WTC11 (cell line): ENCODE results near the gene DMD. TPM values are rescaled to one million over a fixed set of nuclear protein-coding genes. Genes with fewer than 3 reads are reported as not detected.

Experiments used
- ATAC-seq: fragments of 200-7000 bp; cut with Tn5 transposase; 2 replicates; pipeline ENCODE4 v1.10.0; 2021; ENCODE audit warnings: mild to moderate bottlenecking, moderate library complexity
- CTCF ChIA-PET: fragments of 300-600 bp; sonication (Branson Sonifier 250); formaldehyde crosslinking; loops from one replicate; lab custom pipeline; 2021; ENCODE audit warnings: antibody characterized with exemption; lab: Charles Lee
- POLR2A ChIA-PET: fragments of 350-600 bp; sonication (Branson Sonifier 250); formaldehyde crosslinking; loops from one replicate; lab custom pipeline; 2021; ENCODE audit warnings: antibody characterized with exemption; lab: Charles Lee
- DNase-seq: peaks from one replicate; pipeline ENCODE4 v3.0.0; 2021; ENCODE audit warnings: low spot score
- H3K27ac Mint-ChIP-seq: 2 replicates; pipeline ENCODE4 v1.8.0; 2021; ENCODE audit warnings: mixed read lengths
- H3K27me3 Mint-ChIP-seq: 2 replicates; pipeline ENCODE4 v1.8.0; 2021; ENCODE audit warnings: low read depth, mild to moderate bottlenecking, moderate library complexity, mixed read lengths
- H3K36me3 Mint-ChIP-seq: 2 replicates; pipeline ENCODE4 v1.8.0; 2021; ENCODE audit warnings: mixed read lengths
- H3K4me1 Mint-ChIP-seq: 2 replicates; pipeline ENCODE4 v1.8.0; 2022; ENCODE audit warnings: mixed read lengths
- H3K4me3 Mint-ChIP-seq: 2 replicates; pipeline ENCODE4 v1.8.0; 2021; ENCODE audit warnings: mild to moderate bottlenecking, moderate library complexity, mixed read lengths
- H3K9me3 Mint-ChIP-seq: 2 replicates; pipeline ENCODE4 v1.8.0; 2021; ENCODE audit warnings: mixed read lengths
- CREM ChIP-seq: sonication (generic); formaldehyde crosslinking; IDR thresholded peaks from 2 replicates; pipeline ENCODE4 v1.8.1; 2022; ENCODE audit warnings: mild to moderate bottlenecking, missing genetic modification reagents, moderate library complexity
- ELF4 ChIP-seq: sonication (generic); formaldehyde crosslinking; IDR thresholded peaks from 2 replicates; pipeline ENCODE4 v1.8.1; 2022; ENCODE audit warnings: low read depth, mild to moderate bottlenecking, moderate library complexity, missing genetic modification reagents
- EMX1 ChIP-seq: fragments of 250-450 bp; sonication (Bioruptor Pico); IDR thresholded peaks from 2 replicates; pipeline ENCODE4 v1.8.0; 2021; ENCODE audit warnings: mild to moderate bottlenecking
- ESRRA ChIP-seq: sonication (generic); formaldehyde crosslinking; IDR thresholded peaks from 2 replicates; pipeline ENCODE4 v1.8.1; 2022; ENCODE audit warnings: mild to moderate bottlenecking, missing genetic modification reagents, borderline replicate concordance
- IRF2 ChIP-seq: sonication (generic); formaldehyde crosslinking; IDR thresholded peaks from 2 replicates; pipeline ENCODE4 v1.8.0; 2022; ENCODE audit warnings: low read depth, missing genetic modification reagents, borderline replicate concordance
- MYBL2 ChIP-seq: sonication (generic); formaldehyde crosslinking; IDR thresholded peaks from 2 replicates; pipeline ENCODE4 v1.8.1; 2023; ENCODE audit warnings: mild to moderate bottlenecking, moderate library complexity, missing genetic modification reagents
- NR3C1 ChIP-seq: sonication (generic); formaldehyde crosslinking; conservative IDR thresholded peaks from 2 replicates; pipeline ENCODE4 v1.8.1; 2023; ENCODE audit warnings: low read depth, mild to moderate bottlenecking, missing genetic modification reagents
- TCF7 ChIP-seq: sonication (generic); formaldehyde crosslinking; IDR thresholded peaks from 2 replicates; pipeline ENCODE4 v1.8.0; 2022; ENCODE audit warnings: mild to moderate bottlenecking, low read depth, missing genetic modification reagents, moderate library complexity
- ZBTB21 ChIP-seq: sonication (generic); formaldehyde crosslinking; IDR thresholded peaks from 2 replicates; pipeline ENCODE4 v1.8.1; 2023; ENCODE audit warnings: mild to moderate bottlenecking, missing genetic modification reagents, borderline replicate concordance
- ZNF317 ChIP-seq: sonication (generic); formaldehyde crosslinking; IDR thresholded peaks from 2 replicates; pipeline ENCODE4 v1.8.1; 2023; ENCODE audit warnings: low read depth, mild to moderate bottlenecking, moderate library complexity, missing genetic modification reagents, borderline replicate concordance
- ZNF423 ChIP-seq: fragments of 250-450 bp; sonication (Bioruptor Pico); IDR thresholded peaks from 2 replicates; pipeline ENCODE4 v2.1.2; 2022; ENCODE audit warnings: mild to moderate bottlenecking, moderate library complexity
- ZNF671 ChIP-seq: fragments of 250-450 bp; sonication (Bioruptor Pico); IDR thresholded peaks from 2 replicates; pipeline ENCODE4 v1.8.0; 2021; ENCODE audit warnings: mild to moderate bottlenecking
- total RNA-seq: library from RNA; stranded (reverse); gene quantifications from 3 replicates; pipeline ENCODE4 v1.2.3, GENCODE V29; 2021
- TF ChIP-seq, protein P1 (sequence below): sonication (generic); formaldehyde crosslinking; IDR thresholded peaks from 2 replicates; pipeline ENCODE4 v1.8.0; 2022; ENCODE audit warnings: missing genetic modification reagents
- TF ChIP-seq, protein P2 (sequence below): sonication (generic); formaldehyde crosslinking; IDR thresholded peaks from 2 replicates; pipeline ENCODE4 v1.8.1; 2022; ENCODE audit warnings: mild to moderate bottlenecking, missing genetic modification reagents, moderate library complexity, borderline replicate concordance
- TF ChIP-seq, protein P3 (sequence below): sonication (generic); formaldehyde crosslinking; IDR thresholded peaks from 2 replicates; pipeline ENCODE4 v1.8.0; 2022; ENCODE audit warnings: mild to moderate bottlenecking, missing genetic modification reagents
- TF ChIP-seq, protein P4 (sequence below): sonication (generic); formaldehyde crosslinking; IDR thresholded peaks from 2 replicates; pipeline ENCODE4 v1.8.0; 2022; ENCODE audit warnings: mild to moderate bottlenecking, missing genetic modification reagents

The DMD gene
- total RNA-seq, 1 experiment from 2014 or later, result 9.1 TPM

DNA sequence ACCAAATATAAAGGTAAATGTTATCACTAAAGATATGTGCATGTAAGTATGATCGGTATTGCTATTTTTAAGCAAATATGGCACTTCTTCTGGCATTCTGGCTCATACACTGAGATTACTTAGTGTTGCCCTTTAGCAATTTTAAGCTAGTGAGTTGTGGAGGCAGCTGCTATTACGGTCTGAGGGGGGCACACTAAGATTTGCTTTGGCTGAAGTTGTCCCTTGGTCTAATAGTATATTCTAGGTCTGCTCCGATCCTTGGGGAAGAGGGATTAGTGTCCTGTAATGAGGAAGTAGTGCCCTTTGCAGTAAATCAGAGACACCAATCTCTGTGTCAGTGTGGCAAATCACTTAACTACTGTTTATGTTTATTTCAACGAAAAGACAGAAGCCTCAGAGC, 1943.0 kb downstream of the DMD start (continued):
- TF ChIP-seq, protein P1, sequence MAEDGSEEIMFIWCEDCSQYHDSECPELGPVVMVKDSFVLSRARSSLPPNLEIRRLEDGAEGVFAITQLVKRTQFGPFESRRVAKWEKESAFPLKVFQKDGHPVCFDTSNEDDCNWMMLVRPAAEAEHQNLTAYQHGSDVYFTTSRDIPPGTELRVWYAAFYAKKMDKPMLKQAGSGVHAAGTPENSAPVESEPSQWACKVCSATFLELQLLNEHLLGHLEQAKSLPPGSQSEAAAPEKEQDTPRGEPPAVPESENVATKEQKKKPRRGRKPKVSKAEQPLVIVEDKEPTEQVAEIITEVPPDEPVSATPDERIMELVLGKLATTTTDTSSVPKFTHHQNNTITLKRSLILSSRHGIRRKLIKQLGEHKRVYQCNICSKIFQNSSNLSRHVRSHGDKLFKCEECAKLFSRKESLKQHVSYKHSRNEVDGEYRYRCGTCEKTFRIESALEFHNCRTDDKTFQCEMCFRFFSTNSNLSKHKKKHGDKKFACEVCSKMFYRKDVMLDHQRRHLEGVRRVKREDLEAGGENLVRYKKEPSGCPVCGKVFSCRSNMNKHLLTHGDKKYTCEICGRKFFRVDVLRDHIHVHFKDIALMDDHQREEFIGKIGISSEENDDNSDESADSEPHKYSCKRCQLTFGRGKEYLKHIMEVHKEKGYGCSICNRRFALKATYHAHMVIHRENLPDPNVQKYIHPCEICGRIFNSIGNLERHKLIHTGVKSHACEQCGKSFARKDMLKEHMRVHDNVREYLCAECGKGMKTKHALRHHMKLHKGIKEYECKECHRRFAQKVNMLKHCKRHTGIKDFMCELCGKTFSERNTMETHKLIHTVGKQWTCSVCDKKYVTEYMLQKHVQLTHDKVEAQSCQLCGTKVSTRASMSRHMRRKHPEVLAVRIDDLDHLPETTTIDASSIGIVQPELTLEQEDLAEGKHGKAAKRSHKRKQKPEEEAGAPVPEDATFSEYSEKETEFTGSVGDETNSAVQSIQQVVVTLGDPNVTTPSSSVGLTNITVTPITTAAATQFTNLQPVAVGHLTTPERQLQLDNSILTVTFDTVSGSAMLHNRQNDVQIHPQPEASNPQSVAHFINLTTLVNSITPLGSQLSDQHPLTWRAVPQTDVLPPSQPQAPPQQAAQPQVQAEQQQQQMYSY (CRISPR knock-in tag), result no peak

DNA sequence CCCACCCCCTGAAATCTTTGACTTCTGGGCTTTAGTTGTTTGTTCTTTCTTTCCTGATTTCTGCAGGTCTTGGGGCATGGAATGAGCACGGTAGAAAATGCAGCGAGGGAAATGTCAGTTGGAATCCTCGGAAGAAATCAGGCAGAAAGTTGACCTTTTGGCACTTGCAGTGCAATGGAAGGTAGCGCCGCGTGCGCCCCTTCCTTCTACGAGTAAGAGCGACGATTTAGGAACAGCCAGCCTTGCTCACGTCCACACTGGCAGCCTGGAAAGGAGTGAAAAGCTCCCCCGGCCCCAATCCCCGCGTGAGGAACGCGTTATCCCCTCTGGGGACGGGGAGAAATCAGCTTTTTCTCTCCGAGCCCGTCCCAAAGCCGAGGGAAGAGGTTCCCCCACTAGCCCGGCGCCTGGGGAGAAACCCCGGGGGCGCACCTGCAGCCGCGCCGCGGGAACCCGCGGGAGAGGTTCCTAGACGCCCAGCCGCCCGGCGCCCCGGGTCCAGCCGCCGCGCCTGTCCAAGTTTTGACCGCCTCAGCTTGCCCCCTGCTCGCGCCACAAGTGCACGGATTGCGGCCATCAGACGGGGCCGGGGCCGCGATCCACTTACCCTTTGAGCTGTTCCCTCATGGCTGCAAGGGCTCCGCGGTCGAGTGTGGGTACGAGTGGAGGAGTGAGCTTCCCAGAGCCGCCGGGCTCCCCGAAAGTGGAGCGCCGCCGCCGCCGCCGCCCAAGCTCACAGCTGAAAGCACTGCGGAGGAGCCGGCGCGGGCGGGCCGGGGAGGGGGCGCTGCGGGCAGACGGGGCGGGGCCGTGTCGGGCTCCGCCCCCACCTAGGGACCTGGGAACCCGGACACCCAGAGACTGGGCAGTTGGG, 1944.9 kb downstream of the DMD start:
- TF ChIP-seq ZNF423 (CRISPR knock-in tag) (peak; percentile 69), ZNF317 (CRISPR knock-in tag) (no peak), NR3C1 (no peak)
- TF ChIP-seq, protein P2, sequence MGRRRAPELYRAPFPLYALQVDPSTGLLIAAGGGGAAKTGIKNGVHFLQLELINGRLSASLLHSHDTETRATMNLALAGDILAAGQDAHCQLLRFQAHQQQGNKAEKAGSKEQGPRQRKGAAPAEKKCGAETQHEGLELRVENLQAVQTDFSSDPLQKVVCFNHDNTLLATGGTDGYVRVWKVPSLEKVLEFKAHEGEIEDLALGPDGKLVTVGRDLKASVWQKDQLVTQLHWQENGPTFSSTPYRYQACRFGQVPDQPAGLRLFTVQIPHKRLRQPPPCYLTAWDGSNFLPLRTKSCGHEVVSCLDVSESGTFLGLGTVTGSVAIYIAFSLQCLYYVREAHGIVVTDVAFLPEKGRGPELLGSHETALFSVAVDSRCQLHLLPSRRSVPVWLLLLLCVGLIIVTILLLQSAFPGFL, result no peak
- Mint-ChIP-seq H3K27me3 (peaks cover 5% of the 10 kb centered on the region; the same call in 1 of the 2 replicates), H3K9me3 (no peaks in the 10 kb centered on the region), H3K4me1 (peaks cover 35% of the 10 kb centered on the region), H3K27ac (no peak overlapping the region), H3K36me3 (no peaks in the 10 kb centered on the region), H3K4me3 (peak overlapping the region; percentile 79)
- peak; percentile 92 for ATAC-seq
- CTCF ChIA-PET, result interaction anchor here (0.9 to 1.1 kb wide), 2 partner anchors 52 to 229 kb away, joined by 4 to 8 read pairs; no protein-coding TSS in a partner anchor
- POLR2A ChIA-PET, result interaction anchor here (1.4 kb wide), 1 partner anchor 13 kb away, joined by 4 read pairs; no protein-coding TSS in a partner anchor
- peak; percentile 63 for DNase-seq

DNA sequence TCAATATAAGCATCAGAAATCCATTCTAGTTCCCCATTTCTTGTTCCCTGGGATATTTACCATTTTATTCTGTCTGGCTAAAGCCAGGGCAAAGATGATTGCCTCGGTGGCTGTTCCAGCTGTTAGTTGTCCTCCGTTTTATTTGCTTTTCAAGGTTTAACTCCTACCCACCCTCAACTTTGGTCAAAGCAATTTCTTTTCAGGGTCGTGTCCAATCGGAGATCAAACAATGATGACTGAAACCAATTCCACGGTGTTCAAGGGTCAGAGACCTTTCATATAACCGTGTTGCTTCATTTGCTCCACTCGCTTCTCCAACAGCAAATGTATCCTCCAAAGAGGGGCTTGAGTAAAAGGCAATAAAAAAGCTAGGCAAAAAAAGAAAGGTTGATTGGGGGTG, 1946.0 kb downstream of the DMD start:
- Mint-ChIP-seq H3K9me3 (no peaks in the 10 kb centered on the region), H3K27ac (no peak overlapping the region), H3K4me1 (peaks cover 37% of the 10 kb centered on the region), H3K27me3 (peaks cover 5% of the 10 kb centered on the region; the same call in 1 of the 2 replicates), H3K4me3 (peak overlapping the region; percentile 79)
- ATAC-seq (no peak), DNase-seq (no peak)
- ChIA-PET CTCF (no interaction called here), POLR2A (no interaction called here)
- TF ChIP-seq ZNF671 (CRISPR knock-in tag), result no peak
- TF ChIP-seq, all 79 proteins: peak for 0
- no peaks in the 10 kb centered on the region for H3K36me3 Mint-ChIP-seq

DNA sequence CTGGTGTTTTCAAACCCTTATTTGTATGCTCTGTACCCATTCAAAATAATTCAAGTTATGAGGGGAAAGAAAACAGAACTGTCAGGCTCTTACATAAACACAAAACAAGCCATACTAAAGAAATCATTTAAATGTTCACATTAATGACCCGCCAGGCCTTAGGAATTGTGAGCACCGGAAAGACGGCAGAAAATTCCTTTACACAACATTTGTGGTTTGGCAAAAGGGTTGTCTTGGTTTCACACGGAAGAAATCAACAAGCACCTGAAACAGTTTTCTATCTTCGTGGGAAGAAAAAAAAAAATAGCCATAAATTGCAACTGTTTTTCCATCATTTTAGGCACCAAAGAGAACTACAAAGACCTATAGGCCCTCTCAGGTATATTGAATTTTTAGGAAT, 1951.0 kb downstream of the DMD start:
- no peak overlapping the region for H3K27ac Mint-ChIP-seq
- peaks cover 35% of the 10 kb centered on the region for H3K4me1 Mint-ChIP-seq
- no peaks in the 10 kb centered on the region for H3K27me3 Mint-ChIP-seq
- no peaks in the 10 kb centered on the region for H3K9me3 Mint-ChIP-seq
- no peak for ATAC-seq
- ChIA-PET CTCF (no interaction called here), POLR2A (no interaction called here)
- no peaks in the 10 kb centered on the region for H3K36me3 Mint-ChIP-seq
- no peak for DNase-seq
- no peak overlapping the region for H3K4me3 Mint-ChIP-seq
- TF ChIP-seq, protein P3, sequence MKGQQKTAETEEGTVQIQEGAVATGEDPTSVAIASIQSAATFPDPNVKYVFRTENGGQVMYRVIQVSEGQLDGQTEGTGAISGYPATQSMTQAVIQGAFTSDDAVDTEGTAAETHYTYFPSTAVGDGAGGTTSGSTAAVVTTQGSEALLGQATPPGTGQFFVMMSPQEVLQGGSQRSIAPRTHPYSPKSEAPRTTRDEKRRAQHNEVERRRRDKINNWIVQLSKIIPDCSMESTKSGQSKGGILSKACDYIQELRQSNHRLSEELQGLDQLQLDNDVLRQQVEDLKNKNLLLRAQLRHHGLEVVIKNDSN (CRISPR knock-in tag), result no peak
- TF ChIP-seq, protein P4, sequence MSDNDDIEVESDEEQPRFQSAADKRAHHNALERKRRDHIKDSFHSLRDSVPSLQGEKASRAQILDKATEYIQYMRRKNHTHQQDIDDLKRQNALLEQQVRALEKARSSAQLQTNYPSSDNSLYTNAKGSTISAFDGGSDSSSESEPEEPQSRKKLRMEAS (CRISPR knock-in tag), result no peak
- TF ChIP-seq EMX1 (CRISPR knock-in tag) (no peak), ZBTB21 (no peak), TCF7 (no peak), ELF4 (no peak), ESRRA (CRISPR knock-in tag) (no peak), MYBL2 (CRISPR knock-in tag) (no peak), IRF2 (CRISPR knock-in tag) (no peak), CREM (CRISPR knock-in tag) (no peak)
- TF ChIP-seq, protein P1 (CRISPR knock-in tag), result no peak
